GM19025 (cell line): ENCODE results near the gene ATXN7.

ENCODE experiments used
- ATAC-seq: cut with Tn5 transposase; IDR thresholded peaks from one replicate; pipeline ENCODE4 v1.9.1; 2021; ENCODE audit warnings: mild to moderate bottlenecking, low read depth, moderate library complexity; ENCODE audit not compliant: unreplicated experiment

Gene ATXN7

DNA sequence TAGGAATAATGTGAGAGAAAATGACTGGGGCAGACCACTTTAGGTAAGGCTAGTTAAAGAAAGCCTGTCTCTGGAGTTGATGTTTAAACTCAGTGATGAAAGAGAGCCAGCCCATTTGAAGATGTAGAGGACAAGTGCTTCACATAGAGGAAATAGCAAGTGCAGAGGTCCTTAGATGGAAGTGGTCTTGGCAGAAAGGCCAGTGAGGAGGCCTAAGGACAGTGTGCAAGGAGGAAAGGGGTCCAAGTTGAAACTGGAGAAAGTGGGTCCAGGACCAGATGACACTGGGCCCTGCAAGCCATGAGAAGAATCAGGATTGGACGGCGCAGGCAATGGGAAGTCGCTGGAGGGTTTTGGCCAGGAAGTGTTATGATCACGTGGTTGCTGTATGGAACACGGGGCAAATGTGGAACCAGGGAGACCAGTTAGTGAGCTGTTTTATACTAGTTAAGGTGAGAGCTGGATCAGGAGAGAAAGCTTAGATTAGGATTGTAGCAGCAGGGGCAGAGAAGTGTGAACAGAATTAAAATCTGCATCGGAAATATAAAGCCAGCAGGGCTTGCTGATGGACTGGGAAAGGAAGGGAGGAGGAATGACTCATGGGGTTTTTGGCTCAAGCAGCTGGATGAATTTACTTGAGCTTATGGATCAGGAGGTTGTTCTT, 96.5 kb downstream of the ATXN7 start:
- no peak for ATAC-seq

DNA sequence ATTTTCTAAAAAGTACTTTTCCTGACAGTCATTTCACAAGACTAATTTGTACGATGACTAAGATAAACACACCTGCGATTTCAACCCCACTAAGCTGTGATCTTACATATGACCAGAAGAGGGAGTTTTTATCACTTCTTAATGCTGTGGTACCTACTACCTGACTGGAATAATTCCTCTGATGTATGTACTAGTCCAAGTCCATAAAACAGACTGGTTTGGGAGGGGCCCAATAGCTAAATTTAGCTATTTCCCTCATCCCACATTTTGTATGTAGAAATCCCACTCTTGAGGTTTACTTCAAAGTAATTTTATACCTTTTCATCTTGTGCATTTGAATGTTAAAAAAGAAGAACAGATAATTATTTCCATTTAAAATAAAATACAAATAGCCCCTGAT, 98.2 kb downstream of the ATXN7 start:
- ATAC-seq, result peak; percentile 57

DNA sequence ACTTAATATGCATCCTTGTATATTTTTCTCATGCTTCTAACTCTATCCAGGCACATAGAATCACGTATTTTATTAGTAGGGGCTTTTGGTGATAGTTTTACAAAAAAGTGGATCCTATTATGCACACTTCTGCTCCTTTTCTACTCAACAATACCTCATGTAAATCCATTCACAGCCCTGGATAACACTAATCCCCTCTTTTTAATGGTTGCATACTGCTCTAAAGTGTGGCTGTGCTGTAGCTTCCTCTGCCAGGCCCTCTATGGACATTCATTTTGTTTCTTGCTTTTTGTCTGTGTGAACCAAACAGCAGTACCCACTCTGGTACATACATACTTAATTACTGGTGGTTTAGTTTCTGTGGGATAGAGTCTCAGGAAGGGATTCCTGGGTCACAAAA, 99.8 kb downstream of the ATXN7 start:
- ATAC-seq, result no peak

DNA sequence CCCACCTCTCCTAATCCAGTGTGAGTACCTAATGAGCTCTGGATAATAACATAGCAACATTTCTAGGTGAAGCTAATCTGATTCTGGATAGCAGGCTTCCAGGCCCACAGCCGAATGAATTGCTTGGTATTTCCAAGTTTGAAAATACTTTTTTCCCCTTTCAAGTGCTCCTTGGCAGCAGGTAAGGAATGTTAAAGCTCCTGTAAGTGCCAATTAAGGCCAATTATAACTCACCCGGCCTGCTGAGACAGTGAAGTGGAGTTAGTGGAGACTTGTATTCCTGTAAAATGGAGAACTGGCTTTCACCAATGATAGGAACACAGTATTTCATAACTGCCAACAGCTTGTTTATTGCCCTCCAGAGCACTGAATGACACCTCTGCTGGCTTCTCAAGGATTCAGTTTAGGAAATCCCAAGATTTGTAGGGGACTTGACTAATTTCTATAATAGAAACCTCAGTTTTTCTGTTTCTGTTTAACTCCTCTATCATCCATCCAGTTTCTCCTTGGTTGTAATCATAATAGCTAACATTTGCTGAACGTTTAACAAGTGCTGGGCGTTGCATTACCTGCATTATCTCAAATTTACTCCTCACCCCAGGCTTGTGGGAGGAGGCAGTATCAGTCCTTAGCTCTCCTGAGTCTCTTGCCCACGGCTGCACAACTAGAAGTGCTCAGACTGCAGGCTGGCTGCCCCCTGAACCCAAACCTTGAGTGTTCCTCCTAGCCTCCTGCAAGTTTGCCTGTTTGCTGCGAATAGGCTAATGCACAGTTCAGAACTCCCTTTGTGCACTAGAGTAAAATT, 101.2 kb downstream of the ATXN7 start:
- ATAC-seq, result no peak

DNA sequence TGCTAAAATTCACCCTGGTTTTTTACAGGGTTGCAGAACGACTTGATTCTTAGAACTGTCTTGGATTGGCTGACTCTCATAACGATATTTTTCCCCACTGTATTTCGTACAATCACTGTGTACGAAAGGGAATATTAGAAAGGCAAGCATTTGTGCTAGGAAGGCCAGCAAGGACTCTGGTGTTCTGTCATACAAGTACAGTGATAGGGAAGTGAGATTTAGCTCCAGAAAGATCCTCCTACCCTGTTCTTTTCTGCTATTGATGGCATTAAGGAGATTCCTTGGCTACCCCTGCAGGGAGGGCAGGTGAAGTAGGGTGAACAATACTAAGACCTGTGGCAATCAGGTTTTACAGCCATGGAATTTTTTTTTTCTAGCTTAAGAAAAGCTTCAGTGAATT, 102.3 kb downstream of the ATXN7 start:
- no peak for ATAC-seq

DNA sequence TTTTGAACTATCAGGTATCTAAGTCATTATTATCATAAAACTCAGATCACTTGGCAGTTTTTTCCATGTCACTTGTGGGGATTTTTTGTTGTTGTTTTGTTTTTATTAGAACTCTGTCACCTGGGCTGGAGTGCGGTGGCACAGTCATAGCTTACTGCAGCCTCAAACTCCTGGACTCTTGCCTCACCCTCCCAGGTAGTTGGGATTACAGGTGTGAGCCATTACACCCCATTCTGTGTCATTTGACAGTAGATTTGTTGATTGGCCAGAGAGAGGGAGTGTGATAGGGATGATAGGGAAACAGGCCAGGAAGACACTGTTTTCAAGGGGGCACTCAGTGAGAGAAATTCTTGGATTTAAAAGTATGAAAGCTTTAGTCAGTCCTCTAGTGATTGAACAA, 103.2 kb downstream of the ATXN7 start:
- no peak for ATAC-seq

DNA sequence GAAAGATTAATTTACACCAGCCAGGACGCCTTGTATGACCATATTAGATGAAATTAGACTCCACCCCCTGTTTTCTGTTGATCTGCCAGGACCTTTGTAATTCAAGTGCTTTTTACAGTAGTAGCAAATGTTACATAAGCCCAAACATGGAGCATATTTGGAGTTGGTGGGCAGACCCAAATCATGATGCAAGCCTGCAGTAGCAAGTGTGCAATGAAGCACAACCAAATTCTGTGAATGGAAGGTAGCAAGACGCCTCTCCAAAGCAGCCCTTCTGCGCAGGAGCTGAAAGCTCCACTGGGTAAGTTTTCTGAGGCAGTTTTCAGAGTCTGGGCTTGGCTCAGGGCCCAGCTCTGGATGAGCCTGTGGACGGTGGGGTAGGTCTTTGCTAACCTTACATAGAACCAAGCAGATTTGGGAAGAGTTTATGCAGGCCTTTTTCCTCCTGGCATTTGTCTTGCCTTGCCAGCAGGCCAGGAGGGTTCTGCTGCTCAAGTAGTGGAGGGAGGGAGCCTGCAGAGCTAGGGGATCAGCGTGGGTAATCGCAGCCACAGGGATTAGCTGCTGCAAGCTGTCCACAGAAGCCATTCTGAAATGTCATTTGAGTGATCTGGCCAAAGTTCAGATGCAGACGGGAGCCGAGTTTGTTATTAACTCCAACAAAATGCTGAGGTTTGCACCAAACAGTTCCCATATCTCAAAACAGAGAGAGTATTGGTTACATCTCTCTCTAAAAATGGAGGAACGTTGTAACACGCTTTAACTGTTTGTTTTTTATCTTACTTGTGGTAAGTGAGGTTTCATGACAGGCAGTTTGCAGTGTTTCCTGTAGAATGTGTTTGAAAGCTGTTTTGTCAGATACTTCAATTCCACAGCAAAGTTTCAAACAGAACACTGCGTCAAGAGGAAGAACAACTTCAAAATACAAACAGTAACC, 104.3 kb downstream of the ATXN7 start:
- ATAC-seq, result peak; percentile 57

DNA sequence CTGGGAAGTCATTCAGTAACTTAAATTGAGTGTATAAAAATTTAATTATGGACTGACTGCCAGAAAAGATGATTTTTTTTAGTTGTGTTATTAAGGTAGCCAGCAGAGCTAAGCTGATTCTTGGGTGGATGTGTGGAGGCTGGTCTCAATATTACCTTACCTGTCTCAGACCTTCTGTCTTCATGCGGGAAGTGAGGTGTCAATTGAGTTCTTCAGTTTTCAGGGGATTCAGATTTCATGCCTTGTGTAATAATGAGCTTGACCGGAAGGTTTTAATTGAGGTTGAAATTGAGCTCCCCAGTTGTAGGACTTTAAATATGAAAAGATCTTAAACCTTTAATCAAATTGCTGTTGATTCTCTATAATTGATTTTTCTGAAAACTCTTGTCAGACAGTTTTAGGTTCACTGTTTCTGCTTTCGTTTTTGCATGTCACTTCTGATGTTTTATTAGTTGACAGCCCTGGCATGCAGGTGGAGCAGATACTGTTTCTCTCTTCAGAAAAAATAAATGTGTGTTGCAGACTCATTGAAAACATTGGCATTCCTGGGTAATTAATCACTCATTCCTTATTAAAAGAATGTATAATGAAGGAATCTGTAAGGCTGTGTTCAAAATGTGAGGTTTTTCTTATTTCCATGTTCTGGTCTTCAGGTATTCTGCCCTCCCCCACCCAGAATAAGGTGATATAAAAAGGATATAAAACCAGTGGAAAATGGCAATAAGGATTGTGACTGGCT, 105.1 kb downstream of the ATXN7 start:
- peak; percentile 9 for ATAC-seq

DNA sequence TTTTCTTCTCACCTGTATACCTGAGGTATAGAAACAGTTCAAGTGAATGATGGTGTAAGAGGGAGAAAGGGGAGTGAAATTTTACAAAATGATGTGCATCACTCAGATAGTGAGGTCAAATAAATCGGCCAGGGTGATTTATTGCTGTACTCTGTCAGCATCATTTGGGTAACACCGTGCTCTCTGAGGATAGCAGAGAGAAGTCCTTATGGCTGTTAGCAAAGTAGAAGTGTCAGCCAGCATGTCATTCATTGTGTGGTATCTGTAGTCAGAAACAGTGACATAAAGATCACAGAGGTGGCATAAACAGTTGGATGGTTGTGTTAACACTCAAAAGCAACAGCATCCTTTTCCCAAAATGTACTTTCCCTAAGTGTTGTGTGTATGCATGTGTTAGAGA, 106.2 kb downstream of the ATXN7 start:
- no peak for ATAC-seq

DNA sequence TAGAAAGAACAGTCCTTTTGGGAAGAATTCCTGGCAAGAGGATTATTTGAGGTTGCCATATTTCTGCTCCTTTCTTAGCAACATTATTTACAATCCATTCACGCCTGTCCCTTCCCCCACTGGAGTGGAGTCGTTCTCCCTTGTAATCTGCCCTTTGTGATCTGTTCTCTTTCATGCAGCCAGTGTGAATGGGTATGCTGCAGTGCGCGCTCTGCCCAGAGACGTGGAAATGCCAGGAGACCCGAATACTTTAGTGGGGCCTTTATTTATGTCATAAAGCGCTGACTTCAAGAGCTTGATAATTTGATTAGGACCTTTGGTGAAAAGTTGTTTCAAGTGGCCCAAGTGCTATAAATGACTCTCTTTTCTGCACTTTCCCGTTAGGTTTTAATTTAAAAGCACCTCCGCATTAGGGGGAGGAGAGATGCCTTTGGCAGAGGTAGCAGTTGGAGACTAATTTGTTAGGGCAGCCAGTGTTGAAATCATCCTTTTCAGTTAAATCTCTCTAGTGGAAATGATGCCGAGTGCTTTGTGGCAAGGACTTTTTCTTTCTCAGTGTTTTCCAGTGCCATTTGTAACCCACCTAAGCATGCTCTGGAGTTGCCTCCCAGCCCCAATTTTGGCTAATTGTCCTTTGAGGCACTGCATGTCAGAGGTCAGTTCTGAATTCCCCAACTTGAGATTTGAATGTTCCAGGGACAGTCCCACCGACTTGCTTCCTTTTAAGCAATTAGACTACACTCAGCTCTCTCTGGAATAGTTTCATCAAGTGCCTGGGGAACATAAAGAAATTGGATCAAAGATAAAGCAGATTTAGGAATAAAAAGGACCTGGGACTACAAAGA, 107.2 kb downstream of the ATXN7 start:
- no peak for ATAC-seq

DNA sequence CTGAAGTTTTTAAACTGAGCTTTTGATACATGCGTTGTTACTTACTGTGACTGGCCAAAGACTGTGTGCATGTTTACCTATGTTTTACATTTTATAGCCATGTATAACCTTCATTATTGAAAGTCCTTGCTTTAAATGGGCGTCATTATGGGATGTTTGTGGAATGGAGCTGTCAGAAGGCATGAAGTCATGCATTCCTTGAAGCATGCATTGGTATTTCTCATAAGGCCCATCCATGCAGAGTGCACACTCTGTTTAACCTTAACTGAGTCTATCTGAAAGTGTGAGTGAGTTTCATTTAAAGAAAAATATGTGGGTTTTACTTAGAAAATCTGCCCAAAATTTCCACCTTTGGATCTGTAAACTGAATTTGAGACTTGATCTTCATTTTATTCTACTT, 108.5 kb downstream of the ATXN7 start:
- ATAC-seq, result no peak

DNA sequence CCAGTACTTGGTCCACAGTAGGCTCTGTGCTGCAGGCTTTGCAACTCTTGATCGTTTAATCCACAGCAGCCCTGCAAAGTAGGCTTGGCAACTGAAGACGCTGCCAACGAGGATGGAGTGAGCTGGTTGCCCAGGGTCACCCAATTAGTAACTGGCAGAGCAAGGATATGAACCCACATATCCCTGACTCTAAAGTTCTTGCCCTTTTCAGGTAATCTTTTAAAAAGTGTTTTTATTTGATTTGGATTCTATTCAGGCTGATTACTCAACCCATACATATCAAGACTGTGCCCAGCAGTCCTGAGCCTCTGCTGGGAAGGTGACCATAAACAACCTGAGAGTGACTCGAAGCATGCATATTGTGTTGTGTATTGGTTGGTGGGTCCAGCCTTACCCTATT, 109.3 kb downstream of the ATXN7 start:
- ATAC-seq, result no peak

DNA sequence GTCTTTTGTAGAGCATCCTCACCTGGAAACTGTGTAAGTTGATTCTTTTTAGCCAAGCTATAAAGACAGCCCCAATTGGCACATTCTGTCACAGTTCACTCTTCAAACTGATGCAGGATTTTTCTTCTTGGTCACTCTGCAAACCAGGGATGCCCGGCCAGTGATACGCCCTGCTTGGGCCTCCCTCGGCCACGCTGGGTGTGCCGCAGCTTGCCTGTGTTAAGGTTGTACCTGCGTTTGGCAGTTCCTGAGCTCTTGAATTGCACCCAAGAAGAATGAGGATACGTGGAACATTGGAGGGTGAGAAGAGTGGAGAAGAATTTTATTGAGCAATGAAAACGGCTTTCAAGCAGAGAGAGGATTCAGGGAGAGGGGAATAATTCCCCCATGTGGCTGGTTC, 109.7 kb downstream of the ATXN7 start:
- ATAC-seq, result no peak

DNA sequence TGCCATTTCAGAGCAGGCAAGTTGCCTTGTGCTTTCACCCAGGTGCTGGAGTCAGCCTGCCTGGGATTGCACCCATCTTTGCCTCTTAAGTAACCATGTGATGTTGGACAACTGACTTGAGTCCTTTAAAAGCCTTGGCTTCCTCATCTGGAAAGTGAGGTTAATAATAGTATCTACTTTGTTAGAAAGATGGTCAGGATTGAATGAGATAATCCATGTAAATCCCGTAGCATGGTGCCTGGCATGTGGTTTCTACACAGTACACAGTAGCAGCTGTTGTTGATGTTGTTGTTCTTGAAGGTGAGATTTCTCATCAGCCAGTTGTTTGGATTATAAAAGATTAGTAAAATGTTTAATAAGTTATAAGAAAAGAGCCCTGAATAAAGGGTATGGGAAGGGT, 110.8 kb downstream of the ATXN7 start:
- no peak for ATAC-seq

DNA sequence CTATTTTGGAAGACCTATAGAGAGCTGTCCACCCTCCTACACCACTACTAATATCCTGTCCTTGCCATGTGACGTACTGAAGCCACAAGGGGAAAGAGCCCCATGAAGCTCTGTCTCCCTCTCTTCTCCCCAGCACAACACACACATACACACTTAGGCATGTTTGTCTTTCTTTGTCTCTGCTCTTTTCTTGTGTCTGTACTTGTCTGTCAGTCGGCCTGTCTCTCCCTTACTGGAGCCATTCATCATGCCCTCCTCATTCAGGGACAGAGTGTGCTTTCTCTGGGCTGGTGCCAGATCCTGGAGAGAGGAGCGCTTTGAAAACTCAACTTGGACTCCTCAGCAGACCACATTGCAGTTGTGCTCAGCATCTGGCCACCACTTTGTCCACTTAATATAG, 112.1 kb downstream of the ATXN7 start:
- no peak for ATAC-seq

DNA sequence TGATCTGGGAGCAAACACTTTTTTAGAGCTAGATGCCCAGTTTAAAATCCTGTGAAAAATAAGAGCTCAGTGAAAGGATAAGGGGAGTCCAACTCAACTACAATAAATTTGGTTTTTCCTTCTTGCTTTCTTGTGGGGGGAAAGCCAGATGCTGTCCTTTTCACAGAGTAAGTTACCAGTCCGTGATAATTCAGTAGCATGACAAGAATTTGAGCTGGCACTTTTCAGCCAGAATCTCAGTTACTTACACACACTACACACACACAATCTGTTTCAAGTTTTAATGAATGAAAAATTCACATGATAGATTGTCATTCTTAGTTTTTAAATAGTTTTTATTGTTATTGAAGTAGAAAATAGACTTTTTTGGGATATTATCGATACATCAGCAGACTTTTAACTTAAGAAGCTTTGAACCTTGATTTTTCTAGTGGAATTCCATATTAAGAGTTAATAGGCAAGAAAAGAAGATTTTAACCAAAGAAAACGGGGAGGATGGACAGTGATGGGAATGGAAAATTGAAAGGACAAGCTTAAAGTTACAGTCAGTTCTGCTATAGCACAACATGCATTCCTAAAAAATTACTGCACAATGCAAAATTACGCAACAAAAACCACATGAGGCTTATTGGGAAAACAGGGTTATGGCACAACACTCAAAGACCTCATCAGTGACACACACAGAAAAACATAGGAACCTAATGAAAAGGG, 112.6 kb downstream of the ATXN7 start:
- no peak for ATAC-seq

DNA sequence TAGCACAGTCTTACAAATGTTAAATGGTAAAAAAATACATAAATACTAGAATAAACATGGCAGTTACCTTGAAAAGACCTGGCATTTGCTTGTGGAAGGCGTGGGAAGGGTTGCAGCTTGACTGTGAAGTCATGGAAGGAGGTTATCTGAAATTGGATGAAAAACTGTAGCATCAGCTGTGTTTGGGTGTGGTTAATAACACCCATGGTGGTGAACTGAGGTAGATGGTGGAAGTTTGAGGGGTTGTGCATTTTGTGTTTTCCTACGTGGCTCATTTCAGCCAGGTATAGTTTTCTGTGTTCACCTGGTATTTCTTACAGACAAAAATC, 113.2 kb downstream of the ATXN7 start:
- ATAC-seq, result no peak

DNA sequence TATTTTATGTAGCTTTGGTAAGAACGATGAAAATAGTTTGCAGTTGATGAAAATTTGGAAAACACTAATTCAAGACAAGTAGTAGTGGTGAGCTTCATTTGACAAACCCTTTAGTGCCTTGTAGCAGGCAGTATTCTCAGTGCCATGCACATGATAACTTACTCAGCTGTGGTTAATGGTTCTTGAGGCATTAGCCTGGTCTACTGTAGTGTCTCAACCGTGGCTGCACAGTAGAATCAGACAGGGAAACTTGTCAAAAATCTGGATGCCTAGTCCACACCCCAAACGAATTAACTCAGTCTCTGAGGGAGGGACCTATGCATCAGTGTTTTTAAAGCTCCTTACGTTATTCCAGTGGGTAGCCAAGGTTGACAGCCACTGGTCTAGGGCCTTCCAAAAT, 114.2 kb downstream of the ATXN7 start:
- no peak for ATAC-seq
